HG02970 (cell line): Measurements from ENCODE around the gene POLR2F.

Source experiments
- ATAC-seq: cut with Tn5 transposase; IDR thresholded peaks from one replicate; pipeline ENCODE4 v1.9.1; 2021; ENCODE audit warnings: mild to moderate bottlenecking, moderate library complexity, moderate number of reproducible peaks; ENCODE audit not compliant: unreplicated experiment, low FRiP score

Gene POLR2F

DNA sequence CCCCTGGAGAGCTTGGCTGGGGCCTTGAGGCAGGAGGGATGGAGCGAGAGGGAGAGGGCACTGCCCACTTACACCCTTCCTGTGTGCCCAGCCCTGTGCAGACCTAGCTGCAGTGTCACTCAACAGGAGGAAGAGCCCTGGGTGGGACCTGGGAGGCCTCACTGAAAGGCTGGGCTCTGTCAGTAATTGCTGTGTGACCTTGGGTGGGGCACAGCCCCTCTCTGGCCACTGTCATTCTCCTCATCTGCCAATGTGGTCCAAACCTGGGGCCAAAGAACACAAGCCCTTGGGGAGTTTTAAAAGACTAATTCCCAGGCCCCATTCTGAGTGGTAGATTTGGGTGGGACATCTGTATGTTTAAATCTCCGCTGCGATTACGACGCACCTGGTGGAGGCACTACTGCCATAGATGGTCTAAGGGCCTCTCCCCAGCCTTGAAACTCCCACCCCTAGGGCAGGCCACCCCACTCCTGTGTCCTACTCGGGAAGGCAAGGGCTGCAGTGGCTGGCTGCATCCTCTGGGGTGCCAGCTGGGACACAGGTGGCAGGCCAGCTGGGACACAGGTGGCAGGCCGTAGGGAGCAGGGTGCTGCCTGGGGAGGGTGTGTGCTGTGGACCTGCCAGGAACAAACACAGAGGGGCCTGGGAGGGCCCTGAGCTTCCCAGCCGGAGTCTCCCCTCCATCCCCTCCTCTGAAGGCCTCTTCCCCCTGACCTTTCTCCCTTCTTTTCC lies 43.2 kb downstream of the POLR2F start:
- ATAC-seq: no peak

DNA sequence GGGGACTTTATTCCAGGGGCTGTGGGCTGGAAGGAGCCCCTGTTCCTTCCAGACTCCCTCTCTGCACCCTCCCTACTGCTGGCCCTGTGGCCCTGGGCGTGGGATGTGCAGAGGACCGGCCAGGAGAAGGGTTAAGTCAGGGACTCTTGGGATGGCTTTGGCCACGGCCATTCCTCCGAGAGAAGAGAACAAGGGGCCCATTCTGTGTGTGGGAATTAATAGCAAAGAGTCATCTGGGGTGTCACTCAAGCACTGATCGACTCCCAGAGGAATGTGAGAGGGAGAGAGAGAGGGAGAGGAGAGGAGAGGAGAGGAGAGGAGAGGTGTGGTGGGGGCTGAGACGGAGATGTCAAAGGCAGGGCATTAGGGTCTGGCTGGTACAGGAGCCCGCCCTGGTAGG lies 45.0 kb downstream of the POLR2F start:
- no peak for ATAC-seq

DNA sequence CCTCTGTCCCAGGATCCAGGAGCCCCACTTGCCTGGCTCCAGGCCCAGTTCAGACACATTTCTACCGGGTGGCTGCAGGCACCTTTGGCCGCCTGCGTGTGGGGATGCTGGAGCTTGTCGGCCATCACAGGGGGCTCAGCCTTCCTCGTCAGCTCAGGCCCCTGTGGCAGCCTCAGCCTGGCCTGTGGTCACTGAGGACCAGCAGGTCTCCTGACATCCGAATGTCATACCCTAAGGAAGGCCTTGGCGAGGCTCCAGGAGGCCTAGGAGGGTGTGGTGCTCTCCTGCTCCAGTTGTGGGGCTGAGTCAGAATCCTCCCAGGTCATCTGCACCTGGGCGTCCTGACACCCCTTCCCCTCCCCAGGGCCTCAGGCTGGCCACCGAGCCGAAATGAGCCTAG lies 45.7 kb downstream of the POLR2F start:
- no peak for ATAC-seq

DNA sequence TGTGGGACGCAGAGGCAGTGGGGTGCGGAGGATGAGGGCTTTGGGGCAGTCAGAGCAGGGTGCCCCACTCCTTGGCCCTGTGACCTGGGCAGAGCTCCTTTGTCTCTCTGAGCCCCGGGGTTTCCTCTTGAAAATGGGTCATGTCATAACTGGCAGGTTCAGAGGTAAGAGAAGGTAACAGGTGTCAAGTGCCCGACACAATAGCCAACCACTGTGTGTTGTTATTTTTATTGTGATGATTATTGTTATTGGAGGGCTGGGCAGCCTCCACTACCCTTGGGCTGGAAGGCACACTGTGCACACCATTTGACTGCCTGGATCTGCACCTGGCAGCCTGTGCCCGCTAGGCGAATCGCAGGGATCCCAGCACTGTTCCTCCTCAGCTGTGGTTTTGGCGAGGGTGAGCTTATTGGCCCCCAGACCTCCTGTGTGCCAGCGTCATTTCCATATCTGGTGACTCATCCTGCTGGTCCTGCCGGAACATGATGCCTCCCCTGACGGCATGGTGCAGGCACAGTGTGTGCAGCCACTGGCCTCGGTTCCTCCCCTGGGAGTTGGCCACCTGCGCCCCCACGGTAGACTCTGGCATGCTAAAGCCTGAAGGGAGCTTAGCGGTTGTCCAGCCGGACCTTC lies 46.3 kb downstream of the POLR2F start:
- no peak for ATAC-seq

DNA sequence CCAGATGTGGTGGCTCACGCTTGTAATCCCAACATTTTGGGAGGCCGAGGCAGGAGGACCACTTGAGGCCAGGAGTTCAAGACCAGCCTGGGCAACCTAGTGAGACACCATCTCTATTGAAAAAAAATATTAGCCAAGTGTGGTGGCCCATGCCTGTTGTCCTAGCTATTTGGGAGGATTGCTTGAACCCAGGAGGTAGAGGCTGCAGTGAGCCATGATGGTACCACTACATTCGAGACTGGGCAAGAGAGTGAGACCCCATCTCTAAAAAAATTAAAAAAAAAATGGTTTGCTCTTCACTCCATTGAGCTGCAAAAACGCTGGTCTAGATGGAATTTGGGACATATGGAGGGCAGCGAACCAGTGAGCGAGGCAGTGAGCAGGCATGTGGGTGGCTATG lies 52.4 kb downstream of the POLR2F start:
- ATAC-seq: no peak

DNA sequence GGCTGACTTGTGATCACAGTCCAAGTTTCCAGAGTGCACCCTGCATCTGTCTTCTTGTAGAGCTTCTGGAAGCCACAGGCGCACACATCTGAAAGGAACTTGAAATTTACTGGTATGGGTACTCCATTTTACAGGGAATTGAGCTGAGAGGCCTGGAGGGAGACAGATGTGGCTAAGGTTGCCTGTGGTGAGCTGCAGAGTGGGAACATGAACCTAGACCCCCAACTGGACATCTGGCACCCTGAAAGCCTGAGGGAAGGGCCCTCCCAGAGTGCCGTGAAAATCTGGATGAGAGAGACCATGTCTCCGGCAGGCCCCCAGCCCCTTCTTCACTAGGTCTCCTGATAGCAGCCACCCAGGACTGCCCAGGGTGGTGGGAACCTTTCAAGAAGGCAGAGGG lies 53.4 kb downstream of the POLR2F start:
- no peak for ATAC-seq

DNA sequence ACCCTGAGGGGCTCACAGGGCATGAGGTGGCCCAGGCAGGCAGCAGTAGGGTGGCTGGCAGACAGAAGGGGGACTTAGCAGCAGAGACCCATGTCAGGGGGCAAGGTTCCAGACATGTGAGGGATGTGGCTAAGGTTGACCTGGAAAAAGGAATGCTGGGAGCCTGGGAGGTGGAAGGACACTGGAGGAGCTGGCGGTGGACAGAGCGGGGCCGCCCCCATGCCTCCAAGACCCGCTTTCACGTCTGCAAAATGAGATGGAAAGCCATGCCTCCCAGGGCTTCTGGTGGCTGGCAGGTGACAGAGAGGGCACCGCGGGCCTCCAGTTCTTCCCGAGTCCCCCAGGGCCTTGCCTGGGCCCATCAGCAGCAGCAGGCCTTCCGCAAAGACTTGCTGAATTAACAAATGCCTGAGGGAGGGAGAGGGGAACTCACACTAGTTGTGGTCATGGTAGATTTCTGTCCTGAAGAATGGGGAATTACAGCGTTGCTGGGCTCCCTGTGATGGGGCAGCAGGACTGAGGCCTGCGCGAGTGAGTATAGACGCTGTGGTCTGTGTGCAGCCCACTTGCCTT lies 53.9 kb downstream of the POLR2F start:
- no peak for ATAC-seq

DNA sequence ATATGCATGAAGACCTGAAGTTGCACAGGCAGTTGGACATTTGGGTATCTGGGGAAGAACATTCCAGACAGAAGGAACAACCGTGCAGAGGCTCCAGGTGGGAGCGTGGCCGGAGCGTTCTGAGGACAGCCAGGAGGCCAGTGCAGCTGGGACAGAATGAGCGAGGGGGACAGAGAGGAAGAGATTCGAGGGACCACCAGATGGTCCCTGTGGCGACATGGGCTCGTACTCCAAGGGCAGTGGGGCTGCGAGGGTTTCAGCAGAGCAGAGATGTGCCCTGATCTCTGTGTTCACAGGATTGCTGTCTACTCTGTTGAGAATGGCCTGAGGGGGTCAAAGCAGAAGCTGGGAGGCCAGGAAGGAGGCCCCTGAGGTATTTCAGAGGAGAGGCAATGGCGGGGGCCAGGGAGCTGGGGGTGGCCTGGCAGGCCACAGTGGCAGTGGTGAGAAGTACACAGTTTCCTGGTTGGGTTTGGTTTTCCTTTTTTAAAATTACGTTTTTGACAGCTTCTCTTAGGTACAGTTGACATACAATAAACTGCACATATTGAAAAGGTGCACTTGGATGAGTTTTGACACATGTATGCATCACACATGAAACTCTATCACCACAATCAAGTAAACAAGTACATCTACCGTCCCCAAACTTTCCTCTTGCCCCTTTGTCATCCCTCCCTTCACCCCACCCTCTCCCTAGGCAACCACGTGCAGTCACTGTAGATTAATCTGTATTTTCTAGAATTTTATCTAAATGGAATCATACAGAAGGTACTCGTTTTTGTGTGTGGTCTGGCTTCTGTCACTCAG lies 55.7 kb downstream of the POLR2F start:
- no peak for ATAC-seq

DNA sequence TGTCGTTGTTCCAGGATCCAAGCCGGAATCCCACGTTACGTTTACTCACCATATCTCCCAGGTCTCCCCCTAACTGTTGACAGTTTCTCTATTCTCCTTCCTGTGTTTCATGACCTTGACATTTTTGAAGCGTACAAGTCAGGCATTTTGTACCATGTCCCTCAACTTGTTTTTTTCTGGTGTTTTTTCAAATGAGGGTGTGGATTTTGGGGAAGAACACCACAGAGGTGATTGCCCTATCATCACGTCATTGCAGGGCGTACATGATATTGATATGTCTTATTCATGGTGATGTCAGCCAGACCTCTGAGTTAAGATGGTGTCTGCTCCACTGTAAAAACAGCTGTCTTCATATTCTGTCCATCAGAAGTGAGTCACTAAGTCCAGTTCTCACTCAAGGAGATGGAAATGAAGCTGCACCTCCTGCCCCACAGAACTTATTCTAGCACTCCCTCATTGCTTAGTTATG lies 59.1 kb downstream of the POLR2F start:
- no peak for ATAC-seq

DNA sequence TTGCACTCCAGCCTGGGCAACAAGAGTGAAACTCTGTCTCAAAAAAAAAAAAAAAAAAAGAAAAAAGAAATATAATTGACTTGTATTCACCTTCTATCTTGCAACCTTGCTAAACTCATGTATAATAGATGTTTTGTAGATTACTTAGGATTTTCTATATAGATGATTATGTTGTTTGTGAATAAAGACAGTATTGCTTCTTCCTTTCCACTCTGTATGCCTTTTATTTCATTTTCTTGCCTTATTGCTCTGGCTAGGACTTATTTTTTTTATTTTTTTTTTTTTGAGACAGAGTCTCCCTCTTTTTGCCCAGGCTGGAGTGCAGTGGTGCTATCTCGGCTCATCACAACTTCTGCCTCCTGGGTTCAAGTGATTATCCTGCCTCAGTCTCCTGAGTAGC lies 60.6 kb downstream of the POLR2F start:
- no peak for ATAC-seq

DNA sequence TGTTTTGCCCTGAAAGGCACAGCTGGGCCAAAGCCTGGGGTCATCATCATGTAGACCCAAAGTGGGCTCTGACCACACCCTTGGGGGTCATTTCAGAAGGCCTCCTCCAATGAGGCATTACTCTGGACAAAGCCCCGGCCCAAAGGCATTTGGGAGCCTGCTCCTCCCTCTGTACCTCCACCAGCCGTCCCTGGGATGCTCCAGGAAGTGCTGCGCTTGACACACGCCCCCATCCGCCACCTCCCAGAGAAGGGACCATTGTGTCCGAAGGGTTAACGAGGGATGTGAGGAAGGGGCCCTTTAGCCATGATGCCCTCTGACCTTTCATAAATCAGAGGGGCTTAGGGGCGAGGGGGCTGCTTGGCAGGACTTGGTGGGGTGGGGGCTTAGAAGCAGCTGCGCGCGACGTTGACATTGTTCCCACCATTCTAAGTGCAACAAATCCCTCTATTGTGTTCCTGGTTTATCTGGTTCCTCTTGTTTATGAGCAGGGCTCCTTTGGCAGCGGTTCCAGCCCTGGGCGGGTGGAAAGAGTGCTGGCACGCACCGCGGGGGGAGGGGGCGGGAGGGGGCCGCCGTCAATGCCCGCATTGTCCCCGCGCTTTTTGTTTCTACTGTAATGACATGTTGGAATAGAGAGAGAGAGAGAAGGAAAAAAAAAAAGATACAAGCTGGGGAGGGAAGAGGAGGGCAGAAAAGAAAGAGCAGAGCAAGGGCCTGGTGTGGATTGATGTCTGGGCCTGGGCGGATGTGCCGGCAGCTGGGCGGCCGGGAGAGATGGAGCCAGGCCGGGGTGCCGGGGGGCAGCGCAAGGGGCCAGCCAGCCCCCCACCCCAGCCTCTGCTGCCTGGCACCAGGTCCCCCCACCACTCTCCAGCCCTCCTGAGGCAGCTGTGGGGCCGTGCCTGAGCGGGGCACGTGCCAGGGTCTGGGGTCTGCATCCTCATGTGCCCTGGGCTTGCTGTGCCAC lies 63.0 kb downstream of the POLR2F start:
- ATAC-seq: no peak

DNA sequence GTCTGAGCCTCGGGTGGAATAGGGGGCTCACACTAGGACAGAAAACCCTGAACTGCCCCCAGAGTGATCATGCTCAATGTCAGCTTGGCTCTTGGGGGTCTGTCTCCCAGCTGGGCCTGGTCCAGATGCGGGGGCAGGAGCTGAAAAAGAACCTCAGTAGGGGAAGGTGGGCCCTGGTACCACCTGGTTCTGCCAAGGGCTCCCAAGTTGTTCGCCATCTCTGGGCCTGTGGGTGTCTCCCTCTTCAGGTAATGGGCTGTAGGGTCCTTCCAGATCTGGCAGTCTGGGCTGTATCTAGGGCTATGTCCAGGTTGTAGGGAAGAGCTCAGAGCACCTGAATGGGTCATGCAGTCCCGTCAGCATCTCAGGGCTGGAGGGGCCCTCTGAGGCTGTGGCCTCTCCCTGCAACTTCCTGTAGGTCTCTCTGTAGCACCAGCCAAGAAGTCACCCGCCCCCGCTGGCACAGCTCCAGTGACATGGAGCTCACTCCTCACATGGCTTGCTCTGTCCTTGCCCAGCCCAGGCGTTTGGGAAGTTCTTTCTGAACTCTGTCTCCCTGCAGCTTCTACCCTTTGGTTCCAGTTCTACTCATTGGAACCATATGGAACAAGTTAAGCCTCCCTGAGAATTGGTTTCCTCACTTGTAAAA lies 63.9 kb downstream of the POLR2F start:
- ATAC-seq: no peak

DNA sequence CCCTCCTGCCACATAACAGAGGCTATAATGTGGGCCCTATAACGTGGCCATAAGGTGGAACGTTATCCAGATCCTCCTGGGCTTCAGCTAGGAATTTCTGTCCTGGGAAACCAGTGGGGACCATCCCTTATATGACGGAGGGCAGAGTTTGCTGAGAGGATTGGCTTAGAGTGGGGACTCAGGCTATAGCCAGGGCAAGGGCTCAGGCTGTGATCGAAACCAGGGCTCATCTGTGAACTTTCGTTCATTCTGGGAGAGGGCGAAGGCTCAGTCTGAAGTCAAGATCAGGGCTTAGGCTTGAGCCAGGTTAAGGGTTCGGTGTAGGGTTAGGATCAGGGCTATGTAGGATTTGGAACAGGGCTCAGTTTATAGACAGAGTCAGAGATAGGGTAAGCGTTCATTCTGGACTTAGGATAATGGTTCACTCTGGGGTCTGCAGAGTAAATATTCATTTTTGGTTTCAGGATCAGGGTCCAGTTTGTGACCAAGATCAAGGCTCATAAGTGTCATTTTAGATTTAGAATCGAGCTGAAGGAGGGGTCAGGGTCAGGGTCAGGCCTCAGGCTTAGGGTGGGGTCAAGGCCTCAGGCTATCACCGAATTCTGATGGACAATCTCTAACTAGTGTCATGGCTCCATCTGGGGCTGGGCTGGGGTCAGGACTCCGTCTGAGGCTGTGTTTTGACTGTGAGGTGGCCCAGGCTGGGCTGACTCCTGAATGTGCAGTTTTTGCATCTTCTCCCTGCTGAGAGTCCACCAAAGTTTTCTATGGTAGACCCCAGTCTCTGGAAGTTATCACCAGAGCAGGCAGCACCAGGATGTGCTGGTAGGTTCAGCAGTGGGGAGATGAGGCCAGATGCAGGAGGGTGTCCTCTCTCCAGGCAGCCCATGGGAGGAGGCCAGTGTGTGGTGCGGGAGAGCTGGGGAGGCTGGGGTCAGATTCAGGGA lies 64.7 kb downstream of the POLR2F start:
- ATAC-seq: no peak
